SKM-1 (cell line): ENCODE measurements around the gene COL12A1.

ENCODE experiments used
- DNase-seq: peaks from one replicate; lab custom pipeline; 2025; ENCODE audit not compliant: unreplicated experiment; lab: John Stamatoyannopoulos, UW

The COL12A1 gene

GRCh38 chr6:75106426-75106825 lies 99.4 kb downstream of the COL12A1 start:
- DNase-seq: no peak

- no peak for DNase-seq
Measured at GRCh38 chr6:75103431-75103830, 102.4 kb downstream of the COL12A1 start.

- no peak for DNase-seq
Measured at GRCh38 chr6:75102301-75102700, 103.6 kb downstream of the COL12A1 start.

GRCh38 chr6:75101896-75102295 lies 104.0 kb downstream of the COL12A1 start:
- no peak for DNase-seq

GRCh38 chr6:75098709-75099108 lies 107.1 kb downstream of the COL12A1 start:
- DNase-seq: no peak

GRCh38 chr6:75096966-75097365 lies 108.9 kb downstream of the COL12A1 start:
- DNase-seq: no peak

GRCh38 chr6:75094614-75095200 lies 111.1 kb downstream of the COL12A1 start:
- no peak for DNase-seq

- DNase-seq: no peak
Measured at GRCh38 chr6:75091467-75092190, 114.2 kb downstream of the COL12A1 start.

- DNase-seq: no peak
Measured at GRCh38 chr6:75090576-75090975, 115.3 kb downstream of the COL12A1 start.

GRCh38 chr6:75089921-75090320 lies 115.9 kb downstream of the COL12A1 start:
- DNase-seq: no peak

GRCh38 chr6:75089151-75089897 lies 116.5 kb downstream of the COL12A1 start:
- DNase-seq: no peak

GRCh38 chr6:75085931-75086635 lies 119.8 kb downstream of the COL12A1 start:
- no peak for DNase-seq

GRCh38 chr6:75084872-75085381 lies 120.9 kb downstream of the COL12A1 start:
- no peak for DNase-seq

- DNase-seq: no peak
Measured at GRCh38 chr6:75084018-75084417, 121.8 kb downstream of the COL12A1 start.

- no peak for DNase-seq
Measured at GRCh38 chr6:75081921-75082320, 123.9 kb downstream of the COL12A1 start.

- DNase-seq: no peak
Measured at GRCh38 chr6:75081047-75081446, 124.8 kb downstream of the COL12A1 start.

- no peak for DNase-seq
Measured at GRCh38 chr6:75079589-75079988, 126.3 kb downstream of the COL12A1 start.

- no peak for DNase-seq
Measured at GRCh38 chr6:75077701-75078100, 128.2 kb downstream of the COL12A1 start.

- no peak for DNase-seq
Measured at GRCh38 chr6:75076009-75076408, 129.8 kb downstream of the COL12A1 start.

GRCh38 chr6:75070244-75070643 lies 135.6 kb downstream of the COL12A1 start:
- no peak for DNase-seq

GRCh38 chr6:75065523-75065922 lies 140.3 kb downstream of the COL12A1 start:
- no peak for DNase-seq
